Stimulated activated naive CD4-positive, alpha-beta T cell treated with Interleukin-2 at 50 U/mL for 16 hours (primary cell): Measurements from ENCODE around the gene C1orf174.

Source experiments
- DNase-seq: peaks from one replicate; lab custom pipeline; 2025; lab: John Stamatoyannopoulos, UW

The C1orf174 gene

GRCh38 chr1:3869751-3870301 is 30.2 kb downstream of the C1orf174 start:
- no peak for DNase-seq

GRCh38 chr1:3868464-3869006 is 31.5 kb downstream of the C1orf174 start:
- no peak for DNase-seq

GRCh38 chr1:3865606-3866160 is 34.4 kb downstream of the C1orf174 start:
- no peak for DNase-seq

- DNase-seq, result no peak
These were observed 35.2 kb downstream of the C1orf174 start for GRCh38 chr1:3864884-3865283.

GRCh38 chr1:3863231-3863935 is 36.7 kb downstream of the C1orf174 start:
- no peak for DNase-seq

GRCh38 chr1:3858231-3858981 is 41.7 kb downstream of the C1orf174 start:
- no peak for DNase-seq

GRCh38 chr1:3857791-3858129 is 42.3 kb downstream of the C1orf174 start:
- DNase-seq, result no peak

- peak; percentile 95 for DNase-seq
These were observed 42.9 kb downstream of the C1orf174 start, which contains the start of the genes CEP104 and DFFB for GRCh38 chr1:3856923-3857790. Gene CEP104 (minus strand): TSS chr1:3857211. CDS start chr1:3852407, 4,804 bp downstream. Gene DFFB (plus strand): TSS chr1:3857476. CDS start chr1:3857604, 128 bp downstream.

GRCh38 chr1:3852711-3853485 is 47.2 kb downstream of the C1orf174 start:
- DNase-seq, result no peak

GRCh38 chr1:3852091-3852490 is 48.0 kb downstream of the C1orf174 start:
- DNase-seq, result no peak

GRCh38 chr1:3851292-3851691 is 48.8 kb downstream of the C1orf174 start:
- DNase-seq, result no peak

- DNase-seq, result no peak
These were observed 49.2 kb downstream of the C1orf174 start for GRCh38 chr1:3850857-3851256.

GRCh38 chr1:3847081-3847480 is 53.0 kb downstream of the C1orf174 start:
- DNase-seq, result no peak

GRCh38 chr1:3846541-3846940 is 53.5 kb downstream of the C1orf174 start:
- no peak for DNase-seq

GRCh38 chr1:3842912-3843311 is 57.2 kb downstream of the C1orf174 start:
- no peak for DNase-seq

GRCh38 chr1:3841491-3841890 is 58.6 kb downstream of the C1orf174 start:
- DNase-seq, result no peak
